ENCODE data around the gene TLK1.
"Not testable (repeated sequence)": the region's sequence is repeated elsewhere in the genome, so short reads cannot be mapped to it uniquely, and the experiment has no call there.

Gene TLK1

DNA sequence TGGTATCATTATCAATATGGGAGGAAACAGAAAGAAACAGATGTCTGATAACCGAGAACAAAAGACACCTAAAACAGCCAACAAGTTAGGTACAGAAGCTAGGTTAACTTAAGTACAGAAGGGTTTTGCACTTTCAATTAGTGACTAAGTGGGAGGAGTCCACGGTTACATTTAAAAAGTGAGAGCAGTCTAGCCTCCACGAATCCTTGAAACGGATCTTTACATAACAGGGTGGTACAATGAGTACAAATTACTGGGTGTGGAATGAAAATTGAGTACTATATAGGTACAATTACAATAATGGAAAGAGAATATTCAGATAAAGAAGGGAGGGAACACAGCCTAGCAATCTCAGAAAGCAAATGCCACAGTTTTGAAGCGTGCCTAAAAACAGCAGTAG is 76.6 kb downstream of the TLK1 start:
- no peak for DNase-seq (ENCODE audit: low read depth in 2 of 2)

DNA sequence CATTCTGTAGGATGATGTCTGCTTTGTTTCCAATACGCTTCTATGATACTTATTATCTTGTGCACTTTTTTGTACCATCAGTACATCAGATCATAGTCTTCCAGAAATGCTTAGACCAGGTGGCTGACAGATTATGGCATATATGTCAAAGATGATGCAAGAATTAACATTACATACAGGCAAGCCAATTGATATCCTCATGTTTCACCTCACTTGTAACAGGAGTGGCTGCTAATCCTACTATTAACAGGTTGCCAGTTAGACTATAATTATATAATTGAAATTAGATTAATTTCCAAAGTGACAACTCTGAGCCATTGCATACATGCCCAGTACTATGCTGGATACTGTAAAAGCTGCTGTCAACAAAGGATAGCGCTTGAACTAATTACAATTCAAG is 77.2 kb downstream of the TLK1 start:
- no peak for DNase-seq (ENCODE audit: low read depth in 2 of 2)

DNA sequence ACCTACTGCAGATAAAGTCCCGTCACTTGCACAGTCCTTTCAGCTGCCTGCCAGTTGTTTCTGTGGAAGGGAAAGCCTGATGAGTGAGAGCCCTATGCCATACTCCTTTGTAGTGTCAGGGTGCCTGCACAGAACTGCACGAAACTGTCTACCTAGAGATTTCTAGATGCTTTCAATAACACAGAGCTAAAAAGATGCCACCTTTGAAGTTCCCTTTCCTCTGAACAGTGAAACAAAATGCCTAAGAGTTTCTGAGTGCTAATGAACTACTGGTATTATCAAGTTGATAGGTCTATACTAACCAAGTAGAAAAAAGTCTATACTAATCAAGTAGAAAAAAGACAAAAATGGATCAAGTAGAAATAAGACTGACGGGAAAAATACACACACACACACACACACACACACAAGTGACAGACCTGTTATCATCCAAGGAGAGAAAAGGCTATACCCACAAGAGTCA is 79.0 kb downstream of the TLK1 start:
- DNase-seq (ENCODE audit: low read depth in 2 of 2), result no peak

DNA sequence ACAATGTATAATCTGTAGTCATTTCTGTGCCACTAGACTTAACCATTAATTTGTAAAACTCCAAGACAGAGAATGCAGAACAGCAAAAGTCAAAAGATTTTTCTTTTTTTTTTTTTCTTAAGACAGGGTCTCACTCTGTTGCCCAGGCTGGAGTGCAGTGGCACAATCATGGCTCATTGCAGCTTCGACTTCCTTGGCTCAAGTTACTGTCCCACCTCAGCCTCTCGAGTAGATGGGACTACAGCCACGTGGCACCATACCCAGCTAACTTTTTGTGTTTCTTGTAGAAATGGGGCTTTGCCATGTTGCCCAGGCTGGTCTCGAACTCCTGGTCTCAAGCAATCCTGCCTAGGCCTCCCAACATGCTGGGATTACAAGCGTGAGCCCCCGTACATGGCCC is 80.1 kb downstream of the TLK1 start:
- no peak for DNase-seq (ENCODE audit: low read depth in 2 of 2)

DNA sequence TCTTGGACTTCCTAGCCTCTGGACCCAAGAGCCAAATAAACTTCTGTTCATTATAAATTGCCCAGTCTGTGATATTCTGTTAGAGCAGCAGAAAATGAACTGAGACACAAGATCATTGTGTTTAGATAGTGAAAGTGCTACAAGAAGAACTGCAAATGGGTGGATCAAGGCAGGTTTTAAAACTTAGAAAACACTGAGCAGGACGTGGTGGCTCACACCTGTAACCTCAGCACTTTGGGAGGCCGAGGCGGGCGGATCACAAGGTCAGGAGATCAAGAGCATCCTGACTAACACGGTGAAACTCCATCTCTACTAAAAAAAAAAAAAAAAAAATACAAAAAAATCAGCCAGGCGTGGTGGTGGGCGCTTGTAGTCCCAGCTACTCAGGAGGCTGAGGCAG is 84.3 kb downstream of the TLK1 start:
- DNase-seq (ENCODE audit: low read depth in 2 of 2), result not testable (repeated sequence)

DNA sequence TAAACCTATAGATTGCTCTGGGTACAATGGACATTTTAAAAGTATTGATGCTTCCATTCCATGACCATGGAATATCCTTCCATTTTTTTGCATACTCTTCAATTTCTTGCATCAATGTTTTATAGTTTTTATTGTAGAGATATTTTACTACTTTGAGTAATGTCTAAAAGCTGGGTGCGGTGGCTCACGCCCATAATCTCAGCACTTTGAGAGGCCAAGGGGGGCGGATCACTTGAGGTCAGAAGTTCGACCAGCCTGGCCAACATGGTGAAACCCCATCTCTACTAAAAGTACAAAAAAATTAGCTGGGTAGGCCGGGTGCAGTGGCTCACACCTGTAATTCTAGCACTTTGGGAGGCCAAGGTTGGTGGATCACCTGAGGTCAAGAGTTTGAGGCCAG is 88.5 kb downstream of the TLK1 start:
- no peak for DNase-seq (ENCODE audit: low read depth in 2 of 2)

DNA sequence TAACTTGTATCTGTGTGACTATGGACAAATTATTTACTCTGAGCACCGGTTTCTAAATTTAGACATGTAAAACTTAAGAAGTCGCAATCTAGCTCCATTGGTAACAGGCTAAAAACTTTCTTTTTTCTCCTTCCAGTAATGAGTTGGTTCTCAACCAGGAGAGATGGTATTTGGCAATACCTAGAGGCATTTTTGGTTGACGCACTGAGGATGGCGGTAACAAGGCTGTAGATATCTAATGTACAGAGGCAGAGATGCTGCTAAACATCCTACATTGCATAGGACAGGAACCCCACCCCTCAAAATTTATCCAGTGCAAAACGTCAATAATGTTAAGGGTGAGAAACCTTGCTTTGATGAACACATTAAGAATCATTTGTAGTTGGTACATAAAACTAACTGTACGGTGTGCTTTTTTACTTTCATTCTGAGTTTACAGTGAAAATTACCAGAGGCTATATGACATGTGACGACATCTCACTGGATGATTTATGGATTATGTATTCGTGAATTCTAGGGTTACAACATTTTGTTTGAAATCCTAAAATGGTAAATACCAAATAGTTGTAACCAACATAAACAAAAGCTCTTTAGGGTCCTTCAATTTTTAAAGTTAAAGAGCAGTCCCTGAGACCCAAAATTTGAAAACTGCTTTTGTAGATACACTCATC is 91.3 kb downstream of the TLK1 start:
- no peak for DNase-seq (ENCODE audit: low read depth in 2 of 2)

DNA sequence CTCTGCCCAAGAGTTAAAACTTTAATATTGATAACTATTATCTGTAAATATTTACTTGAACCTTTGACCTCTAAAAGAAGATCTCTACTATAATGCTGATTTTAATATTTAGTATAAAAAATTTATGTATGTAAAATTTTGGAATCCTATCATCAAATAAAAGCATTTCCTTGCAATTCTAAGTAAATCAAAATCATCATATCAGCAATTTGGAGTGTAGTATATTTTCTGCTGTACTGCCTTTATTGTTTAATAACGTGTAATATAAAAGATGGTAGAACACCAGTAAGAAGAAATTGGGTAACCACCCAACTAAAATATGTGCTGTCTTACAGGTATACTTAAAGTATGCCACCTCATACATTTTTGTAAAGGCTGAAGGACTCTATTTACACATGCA is 94.6 kb downstream of the TLK1 start:
- DNase-seq (ENCODE audit: low read depth in 2 of 2), result no peak

DNA sequence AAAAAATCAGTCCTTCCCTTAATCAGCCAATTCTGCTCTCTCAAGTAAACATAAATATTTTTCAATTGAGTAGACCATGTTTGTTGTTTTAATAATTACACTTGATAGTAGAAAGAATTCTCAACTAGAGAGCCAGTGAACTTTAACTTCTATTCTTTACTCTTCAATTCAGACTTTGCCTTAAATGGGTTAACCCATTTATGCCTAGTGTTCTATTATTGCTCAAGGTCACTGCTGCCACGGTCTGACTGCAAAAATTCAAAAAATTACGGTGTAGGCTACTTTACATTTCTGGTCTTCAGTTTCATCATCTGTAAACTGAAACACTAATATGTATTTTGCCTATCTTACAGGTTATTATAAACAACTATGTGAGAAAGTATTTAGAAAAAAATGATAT is 103.1 kb downstream of the TLK1 start:
- DNase-seq (ENCODE audit: low read depth in 2 of 2), result no peak

DNA sequence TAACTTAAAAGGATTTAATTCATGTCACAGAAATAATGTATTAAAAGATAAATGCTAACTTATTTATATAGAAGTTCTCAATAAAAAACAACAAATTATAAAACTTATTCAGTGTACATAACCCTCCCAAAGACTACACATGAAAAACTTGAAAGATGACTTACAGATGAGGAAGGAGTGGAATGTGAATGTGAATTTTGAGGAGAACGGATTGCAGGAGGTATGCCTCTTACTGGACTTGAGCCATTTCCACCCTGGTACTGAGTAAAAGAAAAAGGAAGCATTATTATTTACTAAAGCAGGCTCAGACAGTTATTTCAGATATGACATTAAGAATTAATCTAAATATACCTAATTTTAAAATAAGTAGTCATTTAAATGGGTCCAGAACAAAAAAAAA is 104.4 kb downstream of the TLK1 start:
- no peak for DNase-seq (ENCODE audit: low read depth in 2 of 2)

DNA sequence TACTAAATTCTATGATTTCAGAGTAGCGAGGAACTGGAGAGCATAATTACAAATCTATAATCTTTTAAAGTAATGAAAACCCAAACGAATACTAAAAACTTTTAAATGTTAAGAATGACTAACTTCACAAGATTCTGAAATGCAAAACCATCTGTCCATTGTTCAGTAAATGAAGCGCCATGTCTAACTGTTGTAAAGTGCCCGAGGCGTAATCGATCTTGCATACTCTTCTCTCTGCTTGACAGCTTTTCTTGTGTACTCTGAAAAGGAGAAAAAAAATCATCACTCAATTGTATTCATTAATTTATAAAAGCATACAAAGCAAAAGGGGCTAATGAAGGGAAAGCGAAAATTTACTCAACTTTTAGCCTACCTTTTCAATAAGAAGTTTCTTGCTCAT is 111.0 kb downstream of the TLK1 start:
- DNase-seq (ENCODE audit: low read depth in 2 of 2), result no peak

DNA sequence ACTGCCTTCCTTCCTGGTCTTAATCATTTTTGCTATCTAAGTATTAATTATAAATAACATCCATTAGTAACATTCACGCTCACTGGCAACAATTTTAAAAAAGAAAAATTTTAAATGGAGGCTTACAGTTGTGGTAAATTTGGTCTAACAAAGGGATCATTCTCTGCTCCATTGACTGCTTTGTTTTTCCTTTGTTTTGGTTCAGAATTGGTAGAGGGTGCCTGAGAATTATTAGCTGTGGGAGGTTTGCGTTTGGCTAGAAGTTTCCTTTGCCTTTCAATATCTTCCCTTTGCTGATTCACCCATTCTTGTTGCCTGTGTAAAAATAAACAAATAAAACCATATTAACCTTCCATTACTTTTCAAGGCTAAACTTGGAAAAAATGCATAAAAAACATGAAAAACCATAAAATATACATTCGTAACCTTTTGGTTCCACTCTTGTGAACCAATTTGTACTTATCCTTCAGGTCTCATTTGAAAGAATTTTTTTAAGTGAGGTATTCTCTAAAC is 114.6 kb downstream of the TLK1 start:
- DNase-seq (ENCODE audit: low read depth in 2 of 2), result no peak

DNA sequence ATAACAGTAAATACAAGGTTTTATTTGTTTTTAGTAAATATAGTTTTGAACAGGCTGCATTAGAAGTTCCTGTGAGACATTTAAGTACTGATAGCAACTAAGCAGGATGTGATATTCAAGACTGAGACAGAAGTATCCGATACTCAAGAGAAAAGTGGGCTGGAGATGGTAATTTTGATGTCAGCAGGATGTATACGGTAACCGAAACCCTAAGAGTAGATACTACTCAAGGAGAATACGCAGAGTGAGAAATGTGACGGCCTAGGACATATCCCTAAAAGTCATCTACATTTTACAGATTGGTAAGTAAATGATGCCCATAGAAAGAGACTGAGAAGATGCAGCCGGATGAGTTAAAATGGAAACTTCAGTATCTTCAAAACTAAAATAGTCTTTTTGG is 116.3 kb downstream of the TLK1 start:
- DNase-seq (ENCODE audit: low read depth in 2 of 2), result no peak

DNA sequence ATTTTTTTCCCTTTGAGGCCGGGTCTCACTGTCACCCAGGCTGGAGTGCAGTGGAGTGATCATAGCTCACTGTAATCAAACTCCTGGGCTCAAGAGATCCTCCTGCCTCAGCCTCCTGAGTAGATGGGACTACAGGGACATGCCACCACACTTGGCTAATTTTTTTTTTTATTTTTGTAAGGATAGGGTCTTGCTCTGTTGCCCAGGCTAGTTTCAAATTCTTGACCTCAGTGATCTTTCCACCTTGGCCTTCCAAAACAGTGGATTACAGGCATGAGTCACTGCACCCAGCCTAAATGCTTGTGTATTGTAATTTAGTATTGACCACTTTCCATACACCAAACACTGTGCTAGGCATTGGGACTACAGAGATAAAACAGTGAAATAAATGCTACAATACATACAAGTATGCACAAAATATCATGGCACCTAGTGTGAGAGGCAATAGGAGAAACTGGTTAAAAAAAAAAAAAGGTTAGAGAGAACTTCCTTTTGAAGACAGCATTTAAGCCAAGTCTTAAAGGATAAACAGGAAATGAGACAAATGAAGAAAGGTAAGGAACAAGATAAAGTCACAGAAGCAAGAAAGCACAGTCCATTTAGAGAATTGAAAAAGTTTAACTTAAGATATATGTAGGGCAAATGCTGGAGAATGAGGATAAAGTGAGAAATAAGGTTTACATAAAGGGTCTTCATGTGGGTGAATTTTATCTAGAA is 118.3 kb downstream of the TLK1 start:
- DNase-seq (ENCODE audit: low read depth in 2 of 2), result no peak

DNA sequence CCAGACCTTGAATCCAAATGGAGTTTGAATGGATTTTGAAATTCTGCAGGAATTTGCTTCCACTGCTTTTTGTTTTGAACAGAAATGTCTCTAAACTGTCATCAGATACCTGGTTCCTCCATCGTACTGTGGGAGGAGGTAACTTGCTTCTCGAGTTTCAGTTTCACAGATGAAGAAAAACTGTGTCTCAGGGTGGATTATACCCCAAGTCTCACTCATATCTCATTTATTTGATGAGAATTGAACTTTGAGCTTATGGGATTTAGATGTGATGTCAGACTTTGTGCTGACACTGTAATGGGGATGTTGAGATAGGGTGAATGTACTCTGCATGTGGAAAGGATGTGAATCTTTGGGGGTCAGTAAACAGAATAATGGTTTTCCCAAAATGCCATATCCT is 124.2 kb downstream of the TLK1 start:
- DNase-seq (ENCODE audit: low read depth in 2 of 2), result no peak

DNA sequence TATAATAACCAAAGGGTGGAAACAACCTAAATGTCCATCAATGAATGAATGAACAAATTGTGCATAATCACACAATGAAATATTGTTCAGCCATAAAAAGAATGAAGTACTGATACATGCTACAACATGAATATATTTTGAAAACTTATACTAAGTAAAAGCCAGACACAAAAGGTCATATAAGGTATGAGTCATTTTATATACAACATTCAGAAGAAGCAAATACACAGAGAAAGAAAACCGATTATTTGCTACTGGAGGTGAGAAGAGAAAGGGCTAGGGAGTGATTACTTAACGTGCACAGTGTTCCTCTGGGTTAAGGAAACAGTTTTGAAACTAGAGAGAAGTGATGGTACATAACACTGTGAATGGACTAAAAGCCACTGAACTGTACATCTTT is 126.4 kb downstream of the TLK1 start:
- no peak for DNase-seq (ENCODE audit: low read depth in 2 of 2)

DNA sequence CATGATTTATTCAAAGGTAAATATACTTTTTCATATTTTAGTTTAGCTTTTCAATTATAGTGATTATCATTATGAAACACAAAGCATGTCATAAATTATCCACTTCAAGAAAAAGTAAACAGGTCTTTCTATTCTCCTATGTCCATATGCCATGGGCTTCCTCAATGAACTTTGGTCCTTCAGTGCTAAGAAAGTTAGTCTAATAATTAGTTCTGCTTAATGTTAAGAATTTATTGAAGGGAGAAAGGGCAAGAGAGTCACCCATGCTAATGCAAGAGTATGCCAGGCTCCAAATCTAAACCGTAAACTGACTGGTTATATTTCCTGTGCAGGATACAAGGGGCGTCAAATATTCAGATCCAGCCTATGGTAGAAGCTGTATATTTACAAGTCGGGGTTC is 135.5 kb downstream of the TLK1 start:
- DNase-seq (ENCODE audit: low read depth in 2 of 2), result no peak

DNA sequence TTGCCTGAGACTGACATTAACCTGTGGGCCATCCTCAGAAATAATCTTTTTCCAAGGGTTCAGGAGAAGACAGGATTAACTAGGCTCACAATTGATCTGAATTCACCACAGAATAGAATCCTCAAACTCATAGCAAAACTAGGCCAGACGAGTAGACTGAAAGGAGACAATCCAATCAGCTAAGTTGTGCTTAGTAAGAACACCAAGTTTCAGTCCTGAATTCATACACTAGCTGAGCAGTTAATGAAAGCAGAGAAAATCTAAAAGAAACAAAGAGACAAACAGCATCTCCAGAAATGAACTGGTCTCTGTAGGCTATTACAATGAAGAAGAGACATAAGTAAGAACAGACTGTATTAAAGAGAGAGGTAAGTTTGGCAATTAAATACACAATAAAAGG is 142.2 kb downstream of the TLK1 start:
- no peak for DNase-seq (ENCODE audit: low read depth in 2 of 2)

DNA sequence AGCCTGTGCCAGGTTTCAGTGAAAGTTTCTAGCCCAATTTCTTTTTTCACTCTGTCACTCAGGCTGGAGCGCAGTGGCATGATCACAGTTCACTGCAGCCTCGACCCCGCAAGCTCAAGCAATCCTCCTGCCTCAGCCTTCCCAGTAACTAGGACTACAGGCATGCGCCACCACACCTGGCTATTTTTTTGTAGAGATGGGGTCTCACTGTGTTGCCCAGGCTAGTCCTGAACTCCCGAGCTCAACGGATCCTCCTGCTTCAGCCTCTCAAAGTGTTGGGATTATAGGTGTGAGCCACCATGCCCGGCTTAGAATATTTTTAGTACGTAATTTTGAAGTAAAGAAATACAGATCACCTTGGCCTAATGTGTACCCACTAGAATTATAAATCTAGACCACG is 144.6 kb downstream of the TLK1 start:
- no peak for DNase-seq (ENCODE audit: low read depth in 2 of 2)

DNA sequence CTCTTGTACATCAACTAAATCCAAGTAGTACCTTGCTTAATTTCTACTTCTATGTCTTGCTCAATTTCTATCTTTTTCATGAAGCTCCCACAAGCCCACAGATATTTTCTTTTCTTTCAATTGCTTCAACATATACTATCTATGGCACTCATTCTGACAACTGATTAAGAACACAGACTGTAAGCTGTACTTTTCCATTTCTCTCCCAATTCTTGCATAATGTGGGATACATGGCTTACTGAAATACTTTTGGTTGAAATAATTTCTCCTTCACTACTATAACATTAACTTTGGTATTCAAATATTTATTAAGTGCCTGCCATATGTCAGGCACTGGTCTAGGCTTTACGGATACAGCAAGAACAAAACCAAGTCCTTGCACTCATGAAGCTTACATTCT is 146.8 kb downstream of the TLK1 start:
- DNase-seq (ENCODE audit: low read depth in 2 of 2), result no peak

DNA sequence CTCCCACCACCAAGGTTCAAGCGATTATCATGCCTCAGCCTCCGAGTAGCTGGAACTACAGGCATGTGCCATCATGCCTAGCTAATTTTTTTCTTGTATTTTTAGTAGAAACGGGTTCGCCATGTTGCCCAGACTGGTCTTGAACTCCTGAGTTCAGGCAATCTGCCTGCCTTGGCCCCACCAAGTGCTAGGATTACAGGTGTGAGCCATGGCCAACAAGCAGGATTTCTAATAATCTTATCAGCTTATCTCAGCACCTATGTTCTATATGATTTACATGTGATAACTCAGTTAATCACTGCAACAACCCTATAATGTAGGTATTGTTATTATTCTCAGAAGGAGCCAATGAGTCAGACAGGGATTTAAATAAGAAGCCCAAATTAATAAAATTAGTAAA is 151.3 kb downstream of the TLK1 start:
- DNase-seq (ENCODE audit: low read depth in 2 of 2), result no peak

DNA sequence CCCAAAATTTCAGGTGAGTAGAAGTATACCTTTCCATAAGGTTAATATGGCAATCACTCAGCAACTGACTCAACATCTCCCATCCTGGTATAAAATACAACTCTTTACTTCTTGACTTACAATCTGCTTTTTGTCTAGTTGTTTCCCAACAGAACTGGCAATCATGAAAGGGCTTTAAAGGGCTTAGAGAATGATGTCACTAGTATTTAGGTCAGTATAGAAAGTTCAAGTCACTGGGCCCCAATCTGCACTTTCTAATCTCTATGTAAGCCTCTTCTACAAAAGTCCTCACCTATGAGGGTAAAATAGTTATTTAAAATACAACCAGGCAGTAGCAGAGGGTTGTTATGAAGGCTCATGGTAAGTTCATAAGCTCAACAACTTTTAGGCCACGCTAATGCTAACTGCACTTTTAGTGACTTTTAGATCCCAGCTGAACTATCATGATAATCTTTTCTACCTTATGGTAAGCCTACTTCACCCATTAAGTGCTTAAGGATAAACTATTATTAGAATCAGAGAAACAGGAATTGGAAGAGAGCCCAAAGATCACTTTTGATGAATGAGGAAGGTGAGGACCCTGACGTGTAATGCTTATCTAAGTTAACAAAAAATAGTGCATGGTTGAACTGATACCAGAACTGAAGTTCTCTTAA is 152.0 kb downstream of the TLK1 start:
- DNase-seq (ENCODE audit: low read depth in 2 of 2), result no peak

DNA sequence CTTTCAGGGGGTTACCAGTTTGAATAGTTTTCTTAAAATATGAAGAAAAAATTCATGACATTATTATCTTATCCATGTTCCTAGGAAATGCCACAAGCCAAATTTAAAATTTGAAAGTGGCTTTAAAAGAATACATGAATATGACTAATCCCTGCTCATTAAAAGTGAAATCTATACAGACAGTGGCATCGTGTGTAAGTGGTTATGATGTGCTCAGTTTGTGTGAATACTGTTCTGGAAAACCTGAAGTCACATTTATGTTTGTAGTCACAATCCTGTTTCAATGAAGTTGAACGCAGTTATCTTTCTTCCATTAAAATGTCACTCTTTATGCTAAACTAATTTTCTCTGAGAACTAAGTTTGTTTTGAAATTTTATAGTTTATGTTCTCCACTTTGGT is 155.9 kb downstream of the TLK1 start:
- no peak for DNase-seq (ENCODE audit: low read depth in 2 of 2)
